Measurements from ENCODE around the gene LDHAL6A.
"Not testable (repeated sequence)": the region's sequence is repeated elsewhere in the genome, so short reads cannot be mapped to it uniquely, and the experiment has no call there.

LDHAL6A gene

GRCh38 chr11:18455686-18456372, at the start of gene LDHAL6A:
Gene LDHAL6A, plus strand, starts transcription at chr11:18455856. Its CDS starts 825 bp downstream, at chr11:18456681.
- DNase-seq = no peak

DNA sequence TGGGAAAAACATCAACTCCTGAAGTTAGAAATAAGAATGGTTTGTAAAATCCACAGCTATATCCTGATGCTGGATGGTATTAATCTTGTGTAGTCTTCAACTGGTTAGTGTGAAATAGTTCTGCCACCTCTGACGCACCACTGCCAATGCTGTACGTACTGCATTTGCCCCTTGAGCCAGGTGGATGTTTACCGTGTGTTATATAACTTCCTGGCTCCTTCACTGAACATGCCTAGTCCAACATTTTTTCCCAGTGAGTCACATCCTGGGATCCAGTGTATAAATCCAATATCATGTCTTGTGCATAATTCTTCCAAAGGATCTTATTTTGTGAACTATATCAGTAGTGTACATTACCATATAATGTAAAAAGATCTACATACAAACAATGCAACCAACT, 48.3 kb upstream of the LDHAL6A start:
- DNase-seq = not testable (repeated sequence)

GRCh38 chr11:18408558-18409291, 46.9 kb upstream of the LDHAL6A start:
- DNase-seq = no peak

DNA sequence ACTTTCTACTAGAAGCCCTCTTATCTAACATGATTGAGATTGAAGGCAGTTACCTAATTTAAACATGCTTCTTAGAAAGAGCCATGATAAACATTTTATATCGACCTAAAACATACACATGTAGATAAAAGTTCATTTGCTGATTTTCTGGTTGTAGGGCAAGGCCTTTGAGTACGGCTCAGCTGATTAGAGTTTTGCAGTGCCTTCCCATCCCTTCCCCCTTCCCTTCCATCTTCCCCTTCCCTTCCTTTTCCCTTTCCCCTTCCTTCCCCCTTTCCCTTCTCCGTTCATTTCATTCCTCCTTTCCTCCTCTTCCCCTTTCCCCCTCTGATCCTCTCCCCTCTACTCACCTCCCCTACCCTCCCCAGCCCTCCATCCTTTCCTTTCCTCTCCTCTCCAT, 39.2 kb upstream of the LDHAL6A start:
- no peak for DNase-seq

DNA sequence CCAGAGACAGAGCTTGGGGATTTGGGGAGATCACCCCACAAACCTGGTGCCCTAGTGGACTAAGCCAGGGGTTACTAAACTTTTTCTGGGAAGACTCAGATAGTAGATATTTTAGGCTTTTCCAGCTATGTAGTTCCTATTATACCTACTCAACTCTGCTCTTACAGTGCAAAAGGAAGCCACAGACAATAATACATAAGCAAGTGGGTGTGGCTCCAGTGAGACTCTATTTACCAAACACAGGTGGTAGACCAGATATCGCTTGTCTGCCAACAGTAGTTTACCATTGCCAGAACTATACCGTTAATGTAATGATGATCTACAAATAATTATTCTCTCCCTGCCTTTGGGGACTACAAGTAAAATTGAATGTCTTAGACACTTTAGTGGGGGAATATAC, 36.6 kb upstream of the LDHAL6A start:
- no peak for DNase-seq

- no peak for DNase-seq
Measured at GRCh38 chr11:18420067-18420466, 35.6 kb upstream of the LDHAL6A start.

- DNase-seq = no peak
Measured at GRCh38 chr11:18427240-18427639, 28.4 kb upstream of the LDHAL6A start.

DNA sequence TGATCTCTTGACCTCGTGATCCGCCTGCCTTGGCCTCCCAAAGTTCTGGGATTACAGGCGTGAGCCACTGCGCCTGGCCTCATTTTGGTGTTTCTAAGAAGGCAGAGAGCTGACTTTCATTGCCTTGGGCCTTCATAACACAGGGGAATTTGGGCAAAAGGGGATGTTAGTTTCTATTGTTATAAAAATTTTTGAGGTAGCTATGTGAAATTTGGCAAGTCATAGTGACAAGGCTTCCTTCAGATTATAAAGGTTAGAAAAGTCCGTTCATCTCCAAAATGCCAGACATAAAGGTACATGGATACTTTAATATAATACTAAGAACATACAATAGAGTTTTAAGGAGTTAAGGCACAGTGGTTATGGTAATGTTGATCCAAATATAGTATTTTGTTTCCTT, 26.3 kb upstream of the LDHAL6A start:
- no peak for DNase-seq

DNA sequence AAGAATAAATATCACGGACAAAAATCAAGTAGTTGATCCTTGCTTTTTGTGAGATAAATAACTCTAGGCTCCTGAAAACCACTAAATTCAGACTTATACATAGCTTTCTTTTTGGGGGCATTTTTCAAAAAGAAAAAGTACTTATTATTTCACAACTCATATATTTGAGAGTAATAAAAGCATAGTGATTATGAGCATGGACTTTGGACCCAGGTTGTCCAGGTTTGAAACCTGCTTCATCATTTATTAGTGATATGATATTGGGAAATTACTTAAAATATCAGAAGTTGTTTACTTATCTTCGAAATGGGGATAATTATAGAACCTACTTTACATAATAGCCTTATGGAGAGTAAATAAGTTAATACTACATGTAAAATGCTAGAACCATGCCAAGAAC, 17.0 kb upstream of the LDHAL6A start:
- no peak for DNase-seq

- no peak for DNase-seq
Measured at GRCh38 chr11:18449251-18449650, 6.4 kb upstream of the LDHAL6A start.

DNA sequence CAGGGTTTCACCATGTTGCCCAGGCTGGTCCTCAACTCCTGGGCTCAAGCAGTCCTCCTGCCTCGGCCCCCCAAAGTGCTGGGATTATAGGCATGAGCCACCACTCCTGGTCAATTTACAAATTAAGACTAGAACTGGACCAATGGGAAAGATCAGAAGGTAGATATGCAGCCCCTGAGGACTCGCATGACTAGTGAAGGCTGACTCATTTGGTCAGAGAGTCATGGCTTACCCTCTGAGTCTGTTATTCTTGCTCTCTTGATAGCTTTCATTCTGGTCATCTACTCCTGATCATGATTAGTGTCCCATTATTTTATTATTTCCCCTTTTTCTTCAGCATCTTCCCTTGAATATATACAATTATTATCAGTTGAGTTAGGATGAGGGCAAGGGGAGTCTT, 2.7 kb upstream of the LDHAL6A start:
- DNase-seq = no peak

GRCh38 chr11:18457450-18457849, 1.8 kb downstream of the LDHAL6A start:
- no peak for DNase-seq

DNA sequence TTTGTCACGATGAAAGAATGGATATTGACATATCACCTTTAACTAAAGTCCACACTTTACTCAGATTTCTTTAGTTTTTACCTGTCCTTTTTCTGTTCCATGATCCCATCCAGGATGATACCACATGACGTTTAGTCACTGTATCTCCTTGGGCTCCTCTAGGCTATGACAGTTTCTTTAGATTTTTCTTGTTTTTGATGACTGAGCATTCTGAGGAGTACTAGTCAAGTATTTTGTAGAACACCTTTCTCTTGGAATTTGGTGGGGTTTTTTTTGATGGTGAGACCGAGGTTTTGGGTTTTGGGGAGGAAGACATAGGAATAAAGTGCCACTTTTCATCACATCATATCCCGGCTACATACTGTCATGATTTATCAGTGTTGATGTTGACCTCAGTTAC, 4.0 kb downstream of the LDHAL6A start:
- no peak for DNase-seq

DNA sequence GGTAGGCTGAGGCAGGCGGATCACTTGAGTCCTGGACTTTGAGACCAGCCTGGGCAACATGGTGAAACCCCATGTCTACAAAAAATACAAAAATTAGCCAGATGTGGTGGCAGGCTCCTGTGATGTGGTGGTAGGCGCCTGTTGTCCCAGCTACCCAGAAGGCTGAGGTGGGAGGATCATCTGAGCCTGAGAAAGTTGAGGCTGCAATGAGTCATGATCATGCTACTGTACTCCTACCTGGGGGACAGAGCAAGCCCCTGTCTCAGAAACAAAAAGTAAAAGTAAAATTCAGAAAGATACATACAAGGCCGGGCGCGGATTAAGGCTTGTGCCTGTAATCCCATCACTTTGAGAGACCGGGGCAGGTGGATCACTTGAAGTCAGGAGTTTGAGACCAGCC, 6.3 kb downstream of the LDHAL6A start:
- DNase-seq = no peak

GRCh38 chr11:18463439-18463838, 7.8 kb downstream of the LDHAL6A start:
- DNase-seq = no peak

DNA sequence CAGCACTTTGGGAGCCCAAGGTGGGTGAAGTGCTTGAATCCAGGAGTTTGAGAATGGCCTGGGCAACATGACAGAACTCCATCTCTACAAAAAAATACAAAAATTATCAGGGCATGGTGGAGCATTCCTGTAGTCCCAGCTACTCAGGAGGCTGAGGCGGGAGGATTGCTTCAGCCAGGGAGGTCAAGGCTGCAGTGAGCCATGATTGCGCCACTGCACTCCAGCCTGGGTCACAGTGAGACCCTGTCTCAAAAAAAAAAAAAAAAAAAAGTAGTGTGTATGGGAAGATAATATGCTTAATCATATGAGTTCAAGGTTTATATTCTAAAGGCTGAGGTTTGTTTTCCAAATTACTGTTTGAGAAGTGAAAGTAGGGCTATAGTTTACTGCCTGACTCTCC, 10.7 kb downstream of the LDHAL6A start:
- no peak for DNase-seq

DNA sequence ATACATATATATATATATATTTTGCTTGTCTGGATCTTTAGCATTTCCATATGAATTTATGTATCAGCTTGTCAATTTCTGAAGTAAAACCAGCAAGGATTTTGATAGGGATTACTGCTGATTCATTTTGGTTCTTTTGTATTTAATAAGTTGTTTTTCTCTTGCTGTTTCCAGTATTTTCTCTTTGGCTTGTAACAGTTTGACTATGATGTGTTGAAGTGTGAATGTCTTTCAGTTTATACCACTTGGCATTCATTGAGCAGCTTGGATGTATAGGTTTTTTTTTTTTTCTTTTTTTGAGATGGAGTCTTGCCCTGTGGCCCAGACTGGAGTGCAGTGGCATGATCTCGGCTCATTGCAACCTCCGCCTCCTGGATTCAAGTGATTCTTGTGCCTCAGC, 12.4 kb downstream of the LDHAL6A start:
- DNase-seq = no peak

- DNase-seq = no peak
Measured at GRCh38 chr11:18468961-18469360, 13.3 kb downstream of the LDHAL6A start.

DNA sequence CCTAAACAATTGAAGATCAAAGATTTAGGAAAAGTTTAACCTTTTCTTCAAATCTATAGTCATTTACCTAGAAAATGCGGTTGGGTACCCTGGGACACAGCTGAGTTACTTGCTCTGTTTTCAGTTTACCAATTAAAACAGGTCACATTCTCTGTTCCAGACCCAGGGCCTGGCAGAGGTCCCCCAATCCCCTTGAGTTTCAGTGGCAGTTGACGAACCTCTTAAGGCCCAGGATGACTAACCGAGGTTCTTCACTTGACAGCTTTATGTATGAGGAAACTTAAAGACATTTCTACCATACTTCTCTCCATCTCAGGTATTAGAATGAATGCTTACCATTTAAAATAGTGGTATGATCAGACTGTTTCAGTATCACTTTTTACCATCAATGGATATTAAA, 16.3 kb downstream of the LDHAL6A start:
- DNase-seq = no peak

- no peak for DNase-seq
Measured at GRCh38 chr11:18472587-18472986, 16.9 kb downstream of the LDHAL6A start.

DNA sequence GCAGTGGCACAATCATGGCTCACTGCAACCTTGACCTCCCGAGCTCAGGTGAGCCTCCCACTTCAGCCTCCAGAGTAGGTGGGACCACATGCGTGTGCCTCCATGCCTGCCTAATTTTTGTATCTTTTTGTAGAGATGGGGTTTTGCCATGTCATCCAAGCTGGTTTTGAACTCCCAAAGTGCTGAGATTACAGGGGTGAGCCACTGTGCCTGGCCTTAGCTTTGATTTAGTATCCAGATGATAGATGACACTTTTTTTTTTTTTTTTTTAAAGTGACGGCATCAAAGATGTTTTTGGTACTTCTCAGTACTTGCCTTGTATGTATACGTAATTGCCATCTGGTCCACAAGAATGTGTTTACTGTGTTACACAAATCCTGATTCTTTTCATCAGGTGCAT, 23.4 kb downstream of the LDHAL6A start:
- no peak for DNase-seq

DNA sequence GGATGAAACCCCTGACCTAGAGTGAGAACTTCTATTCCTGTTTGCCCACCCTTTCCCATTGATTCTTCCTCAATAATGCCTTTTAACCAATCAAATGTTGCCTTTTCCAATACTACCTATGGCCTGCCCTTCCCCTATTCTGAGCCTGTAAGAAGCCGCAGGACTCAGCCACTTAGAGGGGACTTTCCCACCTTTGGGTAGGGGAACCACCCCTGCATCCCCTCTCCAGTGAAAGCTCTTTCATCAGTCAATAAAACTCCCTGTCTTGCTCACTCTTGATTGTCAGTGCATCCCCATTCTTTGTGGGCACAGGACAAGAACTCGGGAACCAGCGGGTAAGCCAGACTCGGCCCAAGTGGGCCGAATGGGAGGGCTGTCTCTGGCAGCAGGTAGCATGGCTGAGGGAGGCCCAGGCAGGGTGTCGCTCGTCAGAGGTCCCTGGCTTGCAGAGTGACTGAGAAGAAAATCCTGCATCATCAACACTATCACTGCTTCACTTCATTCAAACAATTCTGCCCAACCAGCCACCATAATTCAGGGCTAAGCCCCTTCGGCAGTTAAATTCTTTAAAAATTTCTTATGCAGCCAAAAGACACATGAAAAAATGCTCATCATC, 30.4 kb downstream of the LDHAL6A start:
- DNase-seq = no peak

DNA sequence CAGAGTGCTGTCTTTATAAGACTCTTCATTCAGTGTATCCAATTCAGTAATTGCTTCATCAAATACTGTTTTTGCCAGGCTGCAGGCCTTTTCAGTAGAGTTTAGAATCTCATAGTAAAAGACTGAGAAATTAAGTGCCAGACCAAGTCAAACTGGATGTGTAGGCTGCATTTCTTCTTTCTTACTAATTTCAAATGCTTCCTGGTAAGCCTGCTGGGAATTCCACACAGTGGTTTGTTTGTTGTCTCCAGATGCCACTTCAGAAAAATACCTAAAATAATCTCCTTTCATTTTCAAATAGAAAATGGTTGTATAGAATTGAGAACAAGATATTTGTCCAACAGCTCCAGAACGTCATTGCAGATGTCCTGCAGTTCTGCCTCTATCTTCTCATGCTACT, 34.7 kb downstream of the LDHAL6A start:
- no peak for DNase-seq

DNA sequence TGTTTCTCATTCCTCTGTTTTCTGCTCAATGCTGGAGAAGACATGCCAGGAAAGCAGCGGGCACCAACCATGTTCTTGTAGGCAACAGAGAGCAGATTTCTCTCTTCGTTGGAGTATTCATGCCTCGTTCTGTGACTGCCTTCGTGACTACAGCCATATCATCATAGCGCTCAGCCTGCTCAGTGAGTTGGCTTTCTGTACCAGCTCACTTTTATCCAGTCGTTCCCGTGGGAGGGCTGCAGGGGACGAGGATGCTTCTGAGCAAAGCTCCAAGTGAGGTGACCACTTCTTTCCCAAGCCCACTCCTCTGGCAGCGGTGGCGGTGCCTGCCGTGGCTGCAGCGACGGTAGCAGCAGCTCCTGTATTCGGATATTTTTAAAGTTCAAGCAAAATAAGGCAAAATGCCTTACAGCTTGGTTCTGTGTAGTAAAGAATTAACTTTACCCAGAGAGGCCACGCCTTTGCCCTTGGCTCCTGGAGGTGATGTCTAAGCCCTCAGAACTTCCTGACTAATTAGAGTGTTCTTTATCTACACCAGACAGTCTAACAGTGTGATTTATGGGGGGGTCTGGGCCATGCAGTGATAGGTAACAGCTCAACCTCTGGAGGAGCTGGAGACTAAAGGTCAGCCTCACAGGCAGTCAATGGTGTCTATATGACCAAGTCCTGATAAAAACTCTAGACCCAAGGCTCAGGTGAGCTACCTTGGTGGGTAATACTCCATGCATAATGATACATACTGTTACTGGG, 35.3 kb downstream of the LDHAL6A start:
- DNase-seq = no peak

Measured in activated CD4-positive, alpha-beta T cell treated with anti-CD3 and anti-CD28 coated beads for 1 hour (primary cell).